Kidney epithelial cell (primary cell): Measurements from ENCODE around the gene LRRC74B. TPM values are rescaled to one million over a fixed set of nuclear protein-coding genes. Genes with fewer than 3 reads are reported as not detected.

Experiments used
- DNase-seq: peaks from one replicate; pipeline ENCODE4 v3.0.0-alpha.2; 2010; ENCODE audit warnings: low read depth
- H3K27me3 ChIP-seq: 2 replicates; pipeline ENCODE4 v1.6.0; 2011; ENCODE audit warnings: low read length; ENCODE audit not compliant: control insufficient read depth, insufficient read depth
- H3K36me3 ChIP-seq: 2 replicates; pipeline ENCODE4 v1.5.1; 2011; ENCODE audit warnings: low read length; ENCODE audit not compliant: control insufficient read depth, insufficient read depth
- H3K4me3 ChIP-seq: 2 replicates; pipeline ENCODE4 v1.5.1; 2011; ENCODE audit warnings: low read depth, mild to moderate bottlenecking, control low read depth, low read length
- CTCF ChIP-seq: IDR thresholded peaks from 2 replicates; pipeline ENCODE4 v1.5.1; 2011; ENCODE audit warnings: mild to moderate bottlenecking, moderate library complexity, low read length, control low read depth, inconsistent platforms; ENCODE audit not compliant: insufficient read depth, poor library complexity, severe bottlenecking
- total RNA-seq: library from RNA; depleted of rRNA; stranded (reverse); fragments of >200 nt; gene quantifications from 2 replicates; pipeline ENCODE4 v1.2.3, GENCODE V29; 2015

The LRRC74B gene
- total RNA-seq, 1 donor from 2014 or later: not detected

DNA sequence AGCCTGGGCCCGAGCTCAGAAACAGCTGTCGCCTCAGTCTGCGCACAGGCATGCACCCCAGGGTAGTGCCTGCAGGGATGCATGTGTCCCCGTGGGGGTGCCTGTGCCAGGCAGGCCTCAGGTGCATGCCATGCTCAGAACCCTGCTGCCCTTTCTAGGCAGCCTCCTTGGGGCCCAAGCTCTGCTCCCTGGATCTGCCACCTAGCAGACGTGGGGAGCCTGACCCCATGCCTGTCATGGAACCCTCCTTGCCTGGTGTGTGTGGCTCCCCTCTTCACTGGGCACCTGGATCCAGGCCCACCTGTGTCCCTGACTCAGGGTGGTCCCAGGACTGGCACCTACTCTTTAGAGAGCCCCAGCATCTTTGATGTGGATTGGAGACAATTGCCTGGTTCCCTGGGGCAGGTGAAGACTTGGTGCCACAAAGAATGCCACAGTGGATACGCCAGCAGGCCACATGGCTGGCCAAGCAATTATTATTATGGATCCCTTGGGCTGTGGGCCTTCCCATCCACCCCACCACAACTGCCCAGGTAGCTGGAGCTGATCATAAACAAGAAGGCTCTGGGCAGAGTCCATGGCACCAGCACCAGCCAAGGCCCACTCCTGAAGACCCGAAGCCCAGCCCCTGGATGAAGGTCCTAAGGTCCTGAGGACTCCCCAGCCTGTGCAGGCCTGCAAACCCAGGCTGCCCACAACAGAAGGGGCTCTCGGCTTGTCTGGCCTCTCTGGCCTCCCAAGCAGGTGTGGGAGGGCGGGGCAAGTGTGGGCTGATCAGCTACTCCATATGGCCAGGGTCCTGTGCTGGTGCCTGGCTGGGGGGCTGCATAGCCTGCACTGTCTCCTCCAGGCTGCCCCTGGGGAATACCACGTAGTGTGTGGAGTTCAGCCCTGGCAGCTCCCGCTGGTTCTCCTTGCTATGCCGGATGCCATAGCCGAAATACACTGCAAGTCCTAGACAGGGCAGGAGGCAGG is 17.2 kb upstream of the LRRC74B start:
- no peak for TF ChIP-seq CTCF
- H3K4me3 ChIP-seq: no peak overlapping the region
- peaks cover 27% of the 10 kb centered on the region for H3K27me3 ChIP-seq
- H3K36me3 ChIP-seq: no peaks in the 10 kb centered on the region
- no peak for DNase-seq

GRCh38 chr22:21029486-21030025 is 16.2 kb upstream of the LRRC74B start:
- Histone ChIP-seq H3K27me3 (peaks cover 29% of the 10 kb centered on the region), H3K4me3 (no peak overlapping the region), H3K36me3 (no peaks in the 10 kb centered on the region)
- TF ChIP-seq CTCF: no peak
- DNase-seq: no peak

DNA sequence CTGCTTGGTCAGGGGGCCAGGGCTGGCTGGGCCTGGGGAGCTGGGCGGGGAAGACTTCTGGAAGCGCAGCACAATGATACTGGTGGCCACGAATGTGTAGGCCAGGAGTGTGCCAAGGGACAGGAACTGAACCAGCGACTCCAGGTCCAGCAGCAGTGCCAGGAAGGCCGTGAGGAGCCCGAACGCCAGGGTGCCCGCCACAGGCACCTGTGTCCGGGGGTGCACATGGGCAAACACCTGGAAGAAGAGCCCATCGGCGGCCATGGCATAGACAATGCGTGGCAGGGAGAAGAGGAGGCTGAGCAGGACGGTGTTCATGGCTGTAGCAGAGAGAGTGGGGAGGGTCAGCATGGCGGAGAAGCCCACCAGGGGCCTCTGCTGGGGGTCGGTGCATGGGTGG is 15.7 kb upstream of the LRRC74B start:
- no peak for TF ChIP-seq CTCF

DNA sequence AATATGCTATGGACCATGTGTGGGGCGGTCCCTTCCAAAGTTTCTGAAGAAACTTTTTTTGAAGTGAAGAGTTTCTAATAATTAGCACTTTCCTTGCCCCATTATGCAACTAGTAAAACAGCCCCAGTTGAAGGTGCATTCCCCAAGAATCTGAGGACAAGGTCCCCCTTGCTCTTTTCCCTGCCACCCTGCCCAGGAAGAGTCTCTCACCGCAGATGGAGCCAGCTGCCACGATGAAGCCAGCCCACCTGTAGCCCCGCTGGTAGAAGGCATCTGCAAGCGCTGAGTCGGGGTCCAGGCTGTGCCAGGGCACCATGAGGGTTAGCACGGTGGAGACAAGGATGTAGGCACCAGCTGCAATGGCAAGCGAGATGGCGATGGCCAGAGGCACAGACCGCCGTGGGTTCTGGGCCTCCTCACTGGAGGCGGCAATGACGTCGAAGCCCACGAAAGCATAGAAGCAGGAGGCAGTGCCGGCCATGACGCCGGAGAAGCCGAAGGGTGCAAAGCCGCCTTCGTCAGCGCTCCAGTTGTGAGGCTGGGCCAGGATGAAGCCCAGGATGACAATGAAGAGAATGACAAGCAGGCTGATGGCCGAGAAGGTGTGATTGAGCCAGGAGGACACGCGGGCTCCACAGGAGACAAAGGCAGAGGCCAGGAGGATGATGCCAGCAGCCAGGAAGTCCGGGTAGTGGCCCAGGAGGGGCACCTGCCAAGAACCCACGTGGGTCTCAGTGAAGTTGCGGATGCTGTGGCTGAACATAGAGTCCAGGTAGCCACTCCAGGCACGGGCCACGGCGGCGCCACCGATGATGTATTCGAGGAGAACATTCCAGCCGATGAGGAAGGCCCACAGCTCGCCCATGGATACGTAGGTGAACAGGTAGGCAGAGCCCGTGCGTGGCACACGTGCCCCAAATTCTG is 14.9 kb upstream of the LRRC74B start:
- Histone ChIP-seq H3K27me3 (peaks cover 29% of the 10 kb centered on the region), H3K4me3 (no peak overlapping the region), H3K36me3 (no peaks in the 10 kb centered on the region)
- no peak for TF ChIP-seq CTCF
- DNase-seq: no peak

More for the DNA sequence above, 15.7 kb upstream of the LRRC74B start:
- Histone ChIP-seq H3K36me3 (no peaks in the 10 kb centered on the region), H3K4me3 (no peak overlapping the region), H3K27me3 (peaks cover 29% of the 10 kb centered on the region)
- DNase-seq: no peak

DNA sequence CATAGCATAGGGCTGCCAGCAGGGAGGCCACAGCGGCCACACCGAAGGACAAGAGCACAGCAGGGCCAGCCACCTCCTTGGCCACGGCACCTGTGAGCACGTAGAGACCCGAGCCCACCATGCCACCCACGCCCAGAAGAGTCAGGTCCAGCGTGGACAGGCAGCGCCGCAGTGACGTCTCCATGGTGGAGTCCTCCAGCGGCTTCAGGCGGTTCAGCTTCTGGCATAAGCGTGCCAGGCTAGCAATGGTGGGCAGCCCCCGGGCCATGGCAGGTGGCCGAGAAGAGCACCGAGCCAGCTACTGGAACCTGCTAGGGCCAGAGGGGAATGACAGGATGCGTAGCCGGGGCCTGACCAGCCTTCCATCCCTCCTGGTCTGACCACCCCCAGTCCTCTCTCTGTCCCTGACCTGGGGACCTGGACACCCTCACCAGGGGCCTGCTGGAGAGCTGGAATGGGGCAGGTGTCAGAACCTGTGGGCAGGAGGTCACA is 14.2 kb upstream of the LRRC74B start:
- DNase-seq: no peak
- peaks cover 28% of the 10 kb centered on the region for H3K27me3 ChIP-seq
- H3K4me3 ChIP-seq: no peak overlapping the region
- no peaks in the 10 kb centered on the region for H3K36me3 ChIP-seq
- TF ChIP-seq CTCF: no peak
